Aorta (tissue), 5 donors: ENCODE measurements around the gene STPG4. TPM values are rescaled to one million over a fixed set of nuclear protein-coding genes. Genes with fewer than 3 reads are reported as not detected.

Experiments
- ATAC-seq: fragments of 200-7000 bp; cut with Tn5 transposase; one replicate; pipeline ENCODE4 v1.9.1; 2022; ENCODE audit warnings: moderate library complexity; ENCODE audit not compliant: low FRiP score
- DNase-seq, 2 donors: peaks; one replicate each; pipeline ENCODE4 v3.0.0-alpha.2; 2020
- H3K27ac ChIP-seq, 2 donors: one replicate each; pipeline ENCODE4 v1.5.1; 2013; ENCODE audit warnings: low read length in 2 of 2, mild to moderate bottlenecking in 2 of 2, moderate library complexity in 2 of 2, control low read depth in 1 of 2, inconsistent platforms in 1 of 2, low read depth in 1 of 2
- H3K27me3 ChIP-seq, 2 donors: one replicate each; pipeline ENCODE4 v1.6.1; 2013; ENCODE audit warnings: control low read depth in 1 of 2, low read length in 1 of 2, mild to moderate bottlenecking in 1 of 2, moderate library complexity in 1 of 2; ENCODE audit not compliant: insufficient read depth in 2 of 2, control insufficient read depth in 1 of 2
- H3K36me3 ChIP-seq, 2 donors: one replicate each; pipeline ENCODE4 v1.6.1; 2013; ENCODE audit warnings: control low read depth in 1 of 2, low read length in 1 of 2, mild to moderate bottlenecking in 1 of 2; ENCODE audit not compliant: insufficient read depth in 2 of 2, control insufficient read depth in 1 of 2
- H3K4me1 ChIP-seq, 2 donors: one replicate each; pipeline ENCODE4 v1.6.1; 2013; ENCODE audit warnings: low read length in 2 of 2, control low read depth in 1 of 2, mild to moderate bottlenecking in 1 of 2, moderate library complexity in 1 of 2; ENCODE audit not compliant: insufficient read depth in 2 of 2, control insufficient read depth in 1 of 2
- H3K4me3 ChIP-seq, 2 donors: one replicate each; pipeline ENCODE4 v1.5.1; 2013; ENCODE audit warnings: low read length in 2 of 2, control low read depth in 1 of 2, mild to moderate bottlenecking in 1 of 2
- H3K9me3 ChIP-seq: one replicate; pipeline ENCODE4 v1.6.1; 2013; ENCODE audit warnings: mild to moderate bottlenecking, low read length; ENCODE audit not compliant: control insufficient read depth
- WGBS, 2 donors: extraction: QIAGEN DNeasy Blood & Tissue Kit; methylation state at CpG; one replicate each; pipeline ENCODE4 v1.1.7; 2013; 5-methylcytosine and 5-hydroxymethylcytosine counted together
- intact Hi-C, 2 donors: fragments of 100-400 bp; cut with DNase I; formaldehyde crosslinking; loops; one replicate each; pipeline versions ENCODE4 v1.14.2 to v1.15.0; 2022
- polyA plus RNA-seq, 2 donors: library from polyadenylated mRNA; stranded (reverse); fragments of 200-250 nt; gene quantifications; one replicate each; pipeline ENCODE4 v1.2.3, GENCODE V29; 2013
- total RNA-seq, 2 donors: library from RNA; stranded (reverse); fragmentation: NEBNext Ultra II Directional; extraction: Animal tissue kit (Norgen Biotek cat#: 25700); gene quantifications; one replicate each; pipeline ENCODE4 v1.2.1, GENCODE V29; 2021
- donor health status: healthy with polysubstance abuse.
- donor health status: Bipolar disorder and iron deficiency.
- donor health status: DM: no; HTN: no; CAD: no.
- donor health status: DM: no; HTN: no; CAD: no.
- donor health status: DM: yes; HTN: yes; CAD: no.

The STPG4 gene
- total and polyA plus RNA-seq, 4 donors: 0.51 to 0.90 (median 0.75) TPM; not detected in 1

DNA sequence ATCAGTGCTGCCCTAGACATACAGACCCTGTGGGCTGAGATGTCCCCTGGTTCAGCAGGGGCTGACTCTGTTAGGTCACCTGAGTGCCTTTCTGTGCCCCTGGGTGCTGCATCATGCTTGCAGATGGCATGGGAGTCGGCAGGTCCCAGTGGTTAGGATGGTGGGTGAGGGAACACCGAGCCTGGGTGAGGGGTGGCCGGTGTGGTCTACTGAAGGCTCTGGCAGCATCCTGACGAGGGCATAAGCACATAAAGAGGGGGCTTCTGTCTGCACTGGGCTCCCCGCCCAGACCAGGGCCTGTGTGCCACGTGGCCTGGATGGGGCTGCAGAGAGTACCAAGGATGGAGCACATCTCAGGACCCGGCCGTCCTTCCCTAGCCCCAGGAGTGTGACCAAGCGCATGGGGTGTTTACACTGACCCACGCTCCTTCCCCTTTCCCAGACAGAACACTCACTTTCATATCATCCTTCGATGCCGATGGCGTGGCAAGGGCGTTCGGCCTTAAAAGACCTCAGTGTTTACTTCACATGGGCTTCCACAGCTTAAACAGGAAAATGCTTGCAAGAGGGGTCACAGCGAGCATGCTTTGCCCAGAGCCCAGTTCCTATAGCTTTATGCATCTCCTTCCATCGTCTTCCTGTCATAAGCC, 115.1 kb downstream of the STPG4 start:
- intact Hi-C loops: loop anchor here in 1 of 2 donors (5.0 kb wide), 1 partner anchor 38 kb away; no protein-coding TSS in a partner anchor
- no peaks in the 10 kb centered on the region for H3K9me3 ChIP-seq
- peak; percentile 62 to 70 for DNase-seq
- H3K4me3 ChIP-seq: no peak overlapping the region
- H3K36me3 ChIP-seq: no peaks in the 10 kb centered on the region
- peak overlapping the region in 1 of 2 donors; percentile 81 for H3K27ac ChIP-seq
- no peak for ATAC-seq
- WGBS, 2 donors: 91 to 96% methylated on average over 17 of the region's 17 CpGs
- peaks cover 4 to 5% of the 10 kb centered on the region in 2 donors for H3K4me1 ChIP-seq
- H3K27me3 ChIP-seq: no peaks in the 10 kb centered on the region

DNA sequence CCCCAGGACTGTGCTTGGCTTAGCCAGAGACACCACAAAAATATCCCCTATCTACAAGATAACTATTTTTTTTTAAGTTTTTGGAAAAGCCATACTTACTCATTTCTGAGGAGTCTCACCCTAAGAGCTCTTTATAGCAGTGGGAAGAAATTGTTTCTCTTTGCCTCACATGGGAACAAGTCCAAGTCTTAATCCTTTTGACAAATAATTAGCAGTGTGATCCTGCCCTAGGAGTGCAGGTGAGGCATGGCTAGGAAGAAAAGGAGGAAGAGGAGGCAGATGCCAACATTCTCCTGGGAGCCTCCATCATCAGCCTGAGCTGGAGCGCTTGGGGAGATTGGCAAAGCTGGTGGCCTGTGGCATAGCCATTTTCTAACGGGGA, 115.6 kb downstream of the STPG4 start:
- ATAC-seq: no peak
- intact Hi-C loops: loop anchor here in 1 of 2 donors (5.0 kb wide), 1 partner anchor 37 kb away; no protein-coding TSS in a partner anchor
- Histone ChIP-seq H3K4me3 (no peak overlapping the region), H3K36me3 (no peaks in the 10 kb centered on the region), H3K9me3 (no peaks in the 10 kb centered on the region), H3K27ac (peak overlapping the region in 1 of 2 donors; percentile 90), H3K27me3 (no peaks in the 10 kb centered on the region), H3K4me1 (peaks cover 4 to 5% of the 10 kb centered on the region in 2 donors)
- WGBS, 2 donors: 52 to 68% methylated on average over 2 of the region's 2 CpGs
- DNase-seq: no peak

DNA sequence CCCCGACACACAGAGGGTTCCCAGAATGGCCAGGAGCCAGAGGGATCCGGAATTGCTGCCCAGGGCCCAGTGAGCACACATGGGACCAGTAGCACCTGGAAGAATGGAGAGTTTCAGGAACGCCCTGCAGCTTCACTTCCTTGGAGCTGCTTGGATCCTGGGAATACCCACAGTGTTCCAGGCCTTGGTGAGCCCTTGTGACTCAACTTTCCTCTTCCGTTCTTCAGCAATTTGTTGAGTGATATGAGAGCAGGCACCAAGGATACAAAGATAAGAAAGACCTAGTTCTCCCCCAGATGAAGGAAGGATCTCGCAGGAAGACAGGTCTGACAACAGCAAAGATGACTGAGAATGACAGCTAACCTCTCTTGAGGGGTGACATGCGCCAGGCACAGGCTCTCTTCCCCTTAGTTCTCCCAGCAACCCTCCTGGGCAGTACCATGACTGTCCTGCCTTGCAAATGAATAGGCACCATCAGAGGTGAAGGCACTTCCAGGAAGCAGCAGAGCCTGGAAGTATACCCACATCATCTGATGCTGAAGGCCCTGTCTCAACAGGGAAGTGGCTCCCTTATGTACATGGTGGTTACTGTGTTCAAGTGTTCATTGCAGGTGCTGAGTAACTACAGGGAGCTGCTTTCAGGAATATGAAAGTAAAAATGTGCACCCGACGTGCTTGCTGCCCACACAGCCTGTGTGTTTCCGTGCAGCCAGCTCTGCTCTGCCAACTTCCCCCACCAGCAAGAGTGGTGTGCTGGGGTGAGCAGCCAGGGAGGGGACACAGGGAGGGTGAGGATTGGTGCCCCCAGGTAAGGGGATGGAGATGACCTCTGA, 116.2 kb downstream of the STPG4 start:
- Histone ChIP-seq H3K4me3 (no peak overlapping the region), H3K36me3 (no peaks in the 10 kb centered on the region), H3K27me3 (no peaks in the 10 kb centered on the region), H3K9me3 (no peaks in the 10 kb centered on the region), H3K4me1 (peaks cover 2 to 5% of the 10 kb centered on the region in 2 donors), H3K27ac (peak overlapping the region in 1 of 2 donors; percentile 90)
- DNase-seq (peak in 1 of 2 donors; percentile 70), ATAC-seq (no peak)
- 29 to 34% methylated on average over 9 of the region's 9 CpGs for whole genome bisulfite sequencing, 2 donors
- intact Hi-C loops: loop anchor here in 1 of 2 donors (5.0 kb wide), 1 partner anchor 37 kb away; no protein-coding TSS in a partner anchor

DNA sequence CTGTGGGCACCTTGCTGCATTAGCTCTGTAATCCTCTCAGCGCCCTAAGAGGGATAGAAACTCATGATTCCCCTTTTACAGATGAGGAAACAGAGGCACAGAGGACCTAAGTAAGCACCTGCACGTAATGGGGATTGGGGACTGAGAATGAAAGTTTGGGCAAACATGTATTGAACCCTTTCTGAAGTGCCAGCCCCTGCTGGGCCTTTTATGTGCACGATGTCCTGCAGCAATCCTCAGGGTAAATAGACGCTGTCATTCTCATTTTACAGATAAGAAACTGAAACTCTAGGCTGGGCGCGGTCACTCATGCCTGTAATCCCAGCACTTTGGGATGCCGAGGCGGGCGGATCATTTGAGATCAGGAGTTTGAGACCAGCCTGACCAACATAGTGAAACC, 117.4 kb downstream of the STPG4 start:
- intact Hi-C loops: loop anchor here in 1 of 2 donors (5.0 kb wide), 1 partner anchor 35 kb away; no protein-coding TSS in a partner anchor
- Histone ChIP-seq H3K4me3 (no peak overlapping the region), H3K9me3 (no peaks in the 10 kb centered on the region), H3K4me1 (peaks cover 0 to 5% of the 10 kb centered on the region in 2 donors), H3K27me3 (no peaks in the 10 kb centered on the region), H3K36me3 (no peaks in the 10 kb centered on the region), H3K27ac (no peak overlapping the region)
- ATAC-seq (no peak), DNase-seq (no peak)
- WGBS, 2 donors: 78 to 83% methylated on average over 9 of the region's 9 CpGs

Other genes with a start within 250 kb of the STPG4 start
- 100 to 1,000 TPM; 122 to 165 TPM for gene MCFD2, start 239.5 kb downstream of the STPG4 start, total RNA-seq
- 10 to 100 TPM; 50.1 to 53.3 TPM for gene MCFD2, start 239.5 kb downstream of the STPG4 start, polyA plus RNA-seq
- 10 to 100 TPM; 29.7 to 53.2 TPM for gene TTC7A, start 214.1 kb downstream of the STPG4 start, total RNA-seq
- 10 to 100 TPM; 12.0 to 24.3 TPM for gene TTC7A, start 214.1 kb downstream of the STPG4 start, polyA plus RNA-seq
- gene CALM2, start 21.2 kb upstream of the STPG4 start, total RNA-seq: 100 to 1,000 TPM; 410 to 557 TPM
- gene CALM2, start 21.2 kb upstream of the STPG4 start, polyA plus RNA-seq: 1,000 to 10,000 TPM in 1 of 2 donors, 100 to 1,000 TPM in 1; 568 to 1,082 TPM
- under 1 TPM in 1 of 2 donors, not detected in 1; 0.32 TPM for gene EPCAM, start 214.0 kb upstream of the STPG4 start, total RNA-seq
- 10 to 100 TPM in 1 of 2 donors, 1 to 10 TPM in 1; 3.1 to 58.1 TPM for gene EPCAM, start 214.0 kb upstream of the STPG4 start, polyA plus RNA-seq
- gene MSH2, start 247.8 kb upstream of the STPG4 start, total RNA-seq: 10 to 100 TPM in 1 of 2 donors, 1 to 10 TPM in 1; 5.5 to 15.4 TPM
- 1 to 10 TPM; 6.0 to 6.1 TPM for gene MSH2, start 247.8 kb upstream of the STPG4 start, polyA plus RNA-seq